ENCODE data around the gene MMP27.

The MMP27 gene

GRCh38 chr11:102703826-102704493, 1.6 kb downstream of the MMP27 start:
- no peak for DNase-seq

- no peak for DNase-seq
These were observed 10.4 kb downstream of the MMP27 start for GRCh38 chr11:102695201-102695600.

- no peak for DNase-seq
These were observed 19.8 kb downstream of the MMP27 start for GRCh38 chr11:102685754-102686153.

- no peak for DNase-seq
These were observed 20.2 kb downstream of the MMP27 start for GRCh38 chr11:102685338-102685737.

- no peak for DNase-seq
These were observed 22.3 kb downstream of the MMP27 start for GRCh38 chr11:102683277-102683676.

- DNase-seq, result no peak
These were observed 24.6 kb downstream of the MMP27 start for GRCh38 chr11:102680945-102681344.

GRCh38 chr11:102678022-102678421, 27.5 kb downstream of the MMP27 start:
- no peak for DNase-seq

- no peak for DNase-seq
These were observed 29.5 kb downstream of the MMP27 start for GRCh38 chr11:102676084-102676483.

GRCh38 chr11:102669664-102670063, 35.9 kb downstream of the MMP27 start:
- no peak for DNase-seq

- DNase-seq, result no peak
These were observed 39.1 kb downstream of the MMP27 start for GRCh38 chr11:102666331-102666957.

GRCh38 chr11:102664001-102664752, 41.4 kb downstream of the MMP27 start:
- peak; percentile 4 for DNase-seq

- no peak for DNase-seq
These were observed 43.0 kb downstream of the MMP27 start for GRCh38 chr11:102662607-102663006.

- no peak for DNase-seq
These were observed 44.5 kb downstream of the MMP27 start for GRCh38 chr11:102661040-102661439.

- DNase-seq, result no peak
These were observed 49.0 kb downstream of the MMP27 start for GRCh38 chr11:102656528-102656927.

- DNase-seq, result no peak
These were observed 50.0 kb downstream of the MMP27 start for GRCh38 chr11:102655547-102655946.

- DNase-seq, result no peak
These were observed 50.8 kb downstream of the MMP27 start for GRCh38 chr11:102654761-102655160.

- no peak for DNase-seq
These were observed 51.8 kb downstream of the MMP27 start for GRCh38 chr11:102653744-102654291.

- DNase-seq, result no peak
These were observed 58.1 kb downstream of the MMP27 start for GRCh38 chr11:102647430-102647829.

- no peak for DNase-seq
These were observed 61.6 kb downstream of the MMP27 start for GRCh38 chr11:102643941-102644340.

Measured in stimulated activated CD4-positive, alpha-beta T cell treated with anti-CD3 and anti-CD28 coated beads, Interleukin-12 subunit alpha, Interleukin-12 subunit beta, amount 100 ng/mL, for 4 hours (primary cell).